ENCODE data around the gene SFI1. TPM values are rescaled to one million over a fixed set of nuclear protein-coding genes. Genes with fewer than 3 reads are reported as not detected.
A peak's percentile ranks its signal among the peaks of the same experiment; 100 is the strongest.

The SFI1 gene
- total RNA-seq, 2 experiments from 2014 or later, result 281 to 291 TPM

DNA sequence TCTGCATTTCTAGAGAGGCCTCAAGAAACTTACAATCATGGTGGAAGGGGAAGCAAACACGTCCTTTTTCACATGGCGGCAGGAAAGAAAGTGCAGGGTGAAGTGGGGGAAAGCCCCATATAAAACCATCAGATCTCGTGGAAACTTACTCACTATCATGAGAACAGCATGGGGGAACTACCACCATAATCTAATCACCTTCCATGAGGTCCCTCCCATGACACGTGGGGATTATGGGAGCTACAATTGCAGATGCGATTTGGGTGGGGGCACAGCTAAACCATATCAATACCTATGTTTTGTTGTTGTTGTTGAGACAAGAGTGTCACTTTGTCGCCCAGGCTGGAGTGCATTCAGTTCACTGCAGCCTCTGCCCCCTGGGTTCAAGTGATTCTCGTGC is 29.9 kb downstream of the SFI1 start:
- TF ChIP-seq, protein P1, sequence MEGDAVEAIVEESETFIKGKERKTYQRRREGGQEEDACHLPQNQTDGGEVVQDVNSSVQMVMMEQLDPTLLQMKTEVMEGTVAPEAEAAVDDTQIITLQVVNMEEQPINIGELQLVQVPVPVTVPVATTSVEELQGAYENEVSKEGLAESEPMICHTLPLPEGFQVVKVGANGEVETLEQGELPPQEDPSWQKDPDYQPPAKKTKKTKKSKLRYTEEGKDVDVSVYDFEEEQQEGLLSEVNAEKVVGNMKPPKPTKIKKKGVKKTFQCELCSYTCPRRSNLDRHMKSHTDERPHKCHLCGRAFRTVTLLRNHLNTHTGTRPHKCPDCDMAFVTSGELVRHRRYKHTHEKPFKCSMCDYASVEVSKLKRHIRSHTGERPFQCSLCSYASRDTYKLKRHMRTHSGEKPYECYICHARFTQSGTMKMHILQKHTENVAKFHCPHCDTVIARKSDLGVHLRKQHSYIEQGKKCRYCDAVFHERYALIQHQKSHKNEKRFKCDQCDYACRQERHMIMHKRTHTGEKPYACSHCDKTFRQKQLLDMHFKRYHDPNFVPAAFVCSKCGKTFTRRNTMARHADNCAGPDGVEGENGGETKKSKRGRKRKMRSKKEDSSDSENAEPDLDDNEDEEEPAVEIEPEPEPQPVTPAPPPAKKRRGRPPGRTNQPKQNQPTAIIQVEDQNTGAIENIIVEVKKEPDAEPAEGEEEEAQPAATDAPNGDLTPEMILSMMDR (IDR thresholded peaks at IDR 0.05), result no peak
- Histone ChIP-seq H3K27me3 (ENCODE audit: control insufficient read depth in 1 of 2, insufficient read depth in 2 of 2, low read length in 2 of 2) (no peaks in the 10 kb centered on the region), H3K27ac (ENCODE audit: low read depth in 1 of 2, low read length in 2 of 2) (no peak overlapping the region), H3K36me3 (ENCODE audit: insufficient read depth, low read length) (peaks cover 41% of the 10 kb centered on the region), H3K9me3 (ENCODE audit: control insufficient read depth in 1 of 2, insufficient read depth in 1 of 2, low read length in 2 of 2) (no peaks in the 10 kb centered on the region), H3K4me1 (ENCODE audit: insufficient read depth, low read length) (peaks cover 18% of the 10 kb centered on the region), H3K4me3 (ENCODE audit: low read length) (no peak overlapping the region)
- Mint-ChIP-seq H3K9me3 (no peaks in the 10 kb centered on the region), H3K27me3 (no peaks in the 10 kb centered on the region), H3K27ac (peak overlapping the region; percentile 69), H3K4me3 (no peak overlapping the region), H3K36me3 (ENCODE audit: low read depth) (peaks cover 81% of the 10 kb centered on the region), H3K4me1 (ENCODE audit: low read depth) (peaks cover 50% of the 10 kb centered on the region)
- intact Hi-C loops (cut with DNase I, micrococcal nuclease), result no loop called here
- DNase-seq (peak in 2 of 14 experiments; percentile 54 to 64), ATAC-seq (ENCODE audit: poor library complexity) (peak; percentile 29)
- CTCF ChIA-PET, result no interaction called here
- POLR2A ChIA-PET, result interaction anchor here (2.2 kb wide), 1 partner anchor 29 kb away, joined by 5 read pairs; no protein-coding TSS in a partner anchor

DNA sequence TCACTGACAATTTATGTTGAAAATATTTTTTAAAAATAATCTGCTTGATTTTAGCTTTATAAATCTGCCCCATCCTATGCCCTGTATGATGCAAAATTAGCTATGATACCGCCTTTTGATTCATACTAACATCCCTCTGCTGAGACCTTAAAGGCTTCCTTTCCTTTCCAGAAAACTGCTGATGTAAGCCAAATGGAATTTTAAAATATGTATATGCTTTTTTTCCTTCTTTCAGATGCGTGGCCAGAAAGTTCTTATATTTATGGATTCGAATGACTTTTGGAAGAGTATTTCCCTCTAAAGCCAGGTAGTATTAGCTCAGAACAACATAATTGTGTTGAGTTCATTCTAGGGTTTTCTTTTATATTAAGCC is 34.5 kb downstream of the SFI1 start:
- Histone ChIP-seq H3K27me3 (ENCODE audit: control insufficient read depth in 1 of 2, insufficient read depth in 2 of 2, low read length in 2 of 2) (no peaks in the 10 kb centered on the region), H3K4me1 (ENCODE audit: insufficient read depth, low read length) (peaks cover 17% of the 10 kb centered on the region), H3K27ac (ENCODE audit: low read depth in 1 of 2, low read length in 2 of 2) (no peak overlapping the region), H3K9me3 (ENCODE audit: control insufficient read depth in 1 of 2, insufficient read depth in 1 of 2, low read length in 2 of 2) (no peaks in the 10 kb centered on the region), H3K36me3 (ENCODE audit: insufficient read depth, low read length) (peaks cover 38% of the 10 kb centered on the region), H3K4me3 (ENCODE audit: low read length) (no peak overlapping the region)
- POLR2A ChIA-PET, result interaction anchor here (1.3 kb wide), 1 partner anchor 26 kb away, joined by 3 read pairs; no protein-coding TSS in a partner anchor
- H3K4me3 Mint-ChIP-seq, result no peak overlapping the region
- H3K9me3 Mint-ChIP-seq, result no peaks in the 10 kb centered on the region
- peaks cover 40% of the 10 kb centered on the region for H3K4me1 Mint-ChIP-seq (ENCODE audit: low read depth)
- CTCF ChIA-PET, result no interaction called here
- intact Hi-C loops (cut with DNase I, micrococcal nuclease), result no loop called here
- TF ChIP-seq, protein P1 (IDR thresholded peaks at IDR 0.05), result no peak
- peaks cover 79% of the 10 kb centered on the region for H3K36me3 Mint-ChIP-seq (ENCODE audit: low read depth)
- DNase-seq (no peak), ATAC-seq (ENCODE audit: poor library complexity) (no peak)
- H3K27ac Mint-ChIP-seq, result peak overlapping the region; percentile 64
- H3K27me3 Mint-ChIP-seq, result no peaks in the 10 kb centered on the region

DNA sequence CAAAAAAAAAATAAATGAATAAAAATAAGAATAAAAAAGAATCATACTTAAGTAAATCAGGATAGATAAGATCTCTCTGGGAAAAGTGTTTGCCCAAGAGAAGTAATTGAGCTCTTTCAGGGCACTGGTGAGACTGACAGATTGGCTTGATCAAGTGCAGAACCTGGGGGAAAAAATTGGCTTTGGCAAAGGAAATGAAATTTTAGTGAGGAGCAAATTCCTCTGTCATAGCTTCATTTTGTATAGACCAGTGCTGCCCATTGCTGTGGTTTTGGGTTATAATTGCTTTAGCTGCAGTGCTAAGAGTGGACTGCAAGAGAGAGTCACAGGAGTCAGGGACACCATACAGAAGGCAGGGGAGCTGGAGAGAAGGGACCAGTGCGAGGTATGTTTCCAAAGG is 35.7 kb downstream of the SFI1 start:
- Mint-ChIP-seq H3K27me3 (no peaks in the 10 kb centered on the region), H3K4me1 (ENCODE audit: low read depth) (peaks cover 37% of the 10 kb centered on the region), H3K36me3 (ENCODE audit: low read depth) (peaks cover 75% of the 10 kb centered on the region), H3K9me3 (no peaks in the 10 kb centered on the region), H3K27ac (peak overlapping the region; percentile 65), H3K4me3 (no peak overlapping the region)
- ChIA-PET POLR2A (no interaction called here), CTCF (interaction anchor here (1.1 kb wide), 1 partner anchor 29 kb away, joined by 3 read pairs; no protein-coding TSS in a partner anchor)
- no peak overlapping the region for H3K4me3 ChIP-seq (ENCODE audit: low read length)
- peaks cover 16% of the 10 kb centered on the region for H3K4me1 ChIP-seq (ENCODE audit: insufficient read depth, low read length)
- ATAC-seq (ENCODE audit: poor library complexity) (no peak), DNase-seq (no peak)
- peaks cover 37% of the 10 kb centered on the region for H3K36me3 ChIP-seq (ENCODE audit: insufficient read depth, low read length)
- no peaks in the 10 kb centered on the region for H3K9me3 ChIP-seq (ENCODE audit: control insufficient read depth in 1 of 2, insufficient read depth in 1 of 2, low read length in 2 of 2)
- intact Hi-C loops (cut with DNase I, micrococcal nuclease), result no loop called here
- H3K27me3 ChIP-seq (ENCODE audit: control insufficient read depth in 1 of 2, insufficient read depth in 2 of 2, low read length in 2 of 2), result no peaks in the 10 kb centered on the region
- no peak overlapping the region for H3K27ac ChIP-seq (ENCODE audit: low read depth in 1 of 2, low read length in 2 of 2)
- TF ChIP-seq, protein P1 (IDR thresholded peaks at IDR 0.05), result no peak

Measured in CD4-positive, alpha-beta T cell (primary cell).